ENCODE results near the gene RXRA. TPM values are rescaled to one million over a fixed set of nuclear protein-coding genes. Genes with fewer than 3 reads are reported as not detected.
A peak's percentile ranks its signal among the peaks of the same experiment; 100 is the strongest.

RXRA gene
- total RNA-seq, 1 donor from 2014 or later: 42.6 TPM

DNA sequence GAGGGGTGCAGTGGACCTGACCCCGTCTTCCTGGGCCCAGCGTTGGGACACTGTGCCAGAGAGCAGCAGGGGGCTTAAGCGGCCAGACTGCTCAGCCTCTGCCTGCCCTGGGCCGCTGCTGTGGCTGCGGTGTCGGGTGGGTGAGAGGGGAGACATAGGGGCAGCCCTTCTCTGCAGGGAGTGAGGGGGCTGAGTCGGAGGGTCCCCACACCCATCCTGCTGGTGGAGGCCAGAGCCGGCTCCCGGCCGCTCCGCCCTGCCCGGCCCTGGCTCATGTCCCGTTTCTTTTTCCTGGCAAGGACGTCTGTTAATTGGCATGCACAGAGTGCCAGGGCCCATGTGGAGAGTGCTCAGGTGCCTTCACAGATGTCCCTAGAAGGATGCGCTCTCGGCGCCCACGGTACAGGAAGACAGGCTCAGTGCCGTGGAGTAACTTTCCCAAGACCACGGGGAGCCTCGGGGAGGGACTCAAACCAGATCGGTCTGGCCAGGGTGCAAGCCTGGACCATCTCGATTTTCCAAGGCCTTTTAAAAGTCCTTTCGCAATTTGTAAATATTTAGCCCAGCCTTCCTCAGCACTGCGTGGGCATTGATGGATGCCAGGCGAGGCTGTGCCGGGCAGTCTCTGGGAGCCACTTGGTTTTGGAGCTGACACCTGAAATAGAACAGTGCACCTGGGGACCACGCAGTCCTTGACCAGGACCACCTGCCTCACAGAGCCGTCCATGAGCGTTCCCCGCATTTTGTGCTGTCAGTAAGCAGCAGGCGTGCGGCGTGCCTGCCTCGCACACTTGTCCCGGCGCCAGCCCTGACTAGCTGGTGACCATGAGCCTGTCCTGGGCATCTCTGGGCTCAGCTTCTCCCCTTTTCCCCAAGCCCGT is 60.9 kb downstream of the RXRA start:
- intact Hi-C loops (cut with DNase I): no loop called here

DNA sequence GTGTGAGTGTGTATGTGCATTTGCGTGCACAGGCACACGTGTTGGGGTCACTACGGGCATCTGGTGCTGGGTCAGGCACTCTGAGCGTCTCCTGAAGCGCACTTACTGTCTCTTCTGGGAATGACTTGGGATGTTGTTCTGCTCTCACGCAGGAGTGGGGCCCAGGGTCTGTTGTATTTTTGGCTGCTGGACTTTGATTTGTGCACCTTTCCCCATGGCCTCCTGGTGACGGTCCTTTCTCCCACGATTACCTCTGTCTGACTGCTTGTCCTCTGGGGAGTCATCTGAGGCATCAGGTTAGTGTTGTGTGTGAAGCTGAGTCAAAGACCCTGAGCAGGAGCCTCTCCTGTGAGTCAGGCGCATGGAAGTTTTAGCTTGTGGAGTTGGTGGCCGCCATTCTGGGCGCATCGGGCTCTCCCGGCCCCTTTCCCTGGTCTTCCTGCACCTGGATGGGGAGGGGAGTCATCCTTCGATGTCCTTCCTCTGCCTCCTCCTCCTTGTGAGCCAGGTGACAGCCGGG is 62.1 kb downstream of the RXRA start:
- no peak for DNase-seq (ENCODE audit: low spot score)
- intact Hi-C loops (cut with DNase I): no loop called here

More for the DNA sequence above, 60.9 kb downstream of the RXRA start:
- no peak for DNase-seq (ENCODE audit: low spot score)

DNA sequence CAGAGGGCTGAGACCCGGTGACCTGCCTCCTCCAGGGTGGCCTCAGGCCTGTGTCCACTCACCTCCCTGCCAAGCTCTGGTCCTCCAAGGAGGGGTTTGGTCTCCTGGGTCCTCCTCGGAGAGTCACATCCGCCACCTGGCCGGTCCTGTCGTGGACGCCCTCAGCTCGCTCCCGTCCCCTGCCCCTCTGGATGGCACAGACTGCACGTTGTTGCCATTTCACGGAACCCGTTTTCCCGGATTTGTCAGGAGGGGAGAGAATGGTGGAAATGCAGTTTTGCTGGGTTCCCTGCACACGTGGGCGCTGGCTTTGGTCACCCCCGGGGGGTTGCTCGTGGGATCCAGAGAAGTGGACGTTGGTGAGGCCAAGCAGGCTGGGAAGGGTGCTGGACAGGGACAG is 62.7 kb downstream of the RXRA start:
- intact Hi-C loops (cut with DNase I): no loop called here
- DNase-seq (ENCODE audit: low spot score): no peak

DNA sequence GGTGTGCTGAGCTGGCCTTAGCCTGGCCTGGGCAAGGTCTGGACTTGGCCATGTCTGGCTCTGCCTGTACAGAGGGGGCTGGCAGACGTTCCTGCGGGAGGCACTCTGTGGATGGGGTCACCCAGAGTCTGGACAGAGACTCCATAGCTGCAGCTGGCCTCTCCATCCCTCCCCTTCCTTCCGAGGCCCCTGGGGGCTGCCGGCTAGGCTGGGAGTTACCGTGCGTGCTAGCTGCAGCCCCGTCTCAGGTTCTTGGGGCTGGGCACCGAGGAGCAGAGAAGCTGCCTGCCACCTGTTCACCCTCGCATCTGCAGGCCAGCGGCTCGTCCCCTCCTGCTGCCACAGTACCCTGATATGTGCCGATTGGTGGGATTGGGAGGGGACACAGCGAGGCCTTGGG is 63.4 kb downstream of the RXRA start:
- intact Hi-C loops (cut with DNase I): no loop called here
- DNase-seq (ENCODE audit: low spot score): no peak

DNA sequence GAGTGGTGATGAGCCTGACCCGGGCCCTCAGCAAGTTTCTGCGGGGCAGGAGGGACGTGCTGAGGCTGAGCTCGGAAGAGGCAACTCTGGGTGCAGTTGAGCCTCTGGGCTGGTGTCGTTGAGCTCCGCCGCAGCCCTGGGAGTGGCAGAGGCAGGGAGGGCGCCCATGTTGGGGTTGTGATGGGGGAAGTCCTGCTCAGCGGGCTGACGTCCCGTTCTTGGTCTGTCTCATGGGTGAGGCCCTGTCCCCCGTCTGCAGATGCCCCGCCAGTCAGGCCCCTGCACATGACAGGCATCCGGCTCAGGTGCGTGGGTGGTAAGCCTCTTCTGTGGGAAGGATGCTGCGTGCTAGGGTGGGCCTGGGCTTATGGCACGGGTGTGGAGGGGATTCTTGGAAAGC is 64.3 kb downstream of the RXRA start:
- no peak for DNase-seq (ENCODE audit: low spot score)
- intact Hi-C loops (cut with DNase I): no loop called here

DNA sequence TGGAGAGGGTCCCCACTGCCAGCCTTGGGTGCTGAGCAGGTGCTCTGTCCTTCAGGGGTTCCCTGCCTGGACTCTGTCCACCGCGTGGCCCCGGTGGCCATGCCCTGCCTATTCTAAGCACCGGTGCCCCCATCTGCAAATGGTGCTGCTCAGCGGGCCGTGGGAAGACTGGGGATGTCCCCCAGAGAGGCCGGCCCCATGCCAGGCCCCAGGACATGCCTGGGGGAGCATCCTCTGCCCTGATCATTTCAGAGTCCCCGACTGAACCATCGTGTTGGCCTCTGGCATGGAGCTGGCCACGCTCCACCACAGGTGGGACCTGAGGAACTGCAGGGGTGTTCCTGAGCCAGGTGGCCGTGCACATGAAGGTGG is 64.7 kb downstream of the RXRA start:
- intact Hi-C loops (cut with DNase I): no loop called here
- DNase-seq (ENCODE audit: low spot score): no peak

DNA sequence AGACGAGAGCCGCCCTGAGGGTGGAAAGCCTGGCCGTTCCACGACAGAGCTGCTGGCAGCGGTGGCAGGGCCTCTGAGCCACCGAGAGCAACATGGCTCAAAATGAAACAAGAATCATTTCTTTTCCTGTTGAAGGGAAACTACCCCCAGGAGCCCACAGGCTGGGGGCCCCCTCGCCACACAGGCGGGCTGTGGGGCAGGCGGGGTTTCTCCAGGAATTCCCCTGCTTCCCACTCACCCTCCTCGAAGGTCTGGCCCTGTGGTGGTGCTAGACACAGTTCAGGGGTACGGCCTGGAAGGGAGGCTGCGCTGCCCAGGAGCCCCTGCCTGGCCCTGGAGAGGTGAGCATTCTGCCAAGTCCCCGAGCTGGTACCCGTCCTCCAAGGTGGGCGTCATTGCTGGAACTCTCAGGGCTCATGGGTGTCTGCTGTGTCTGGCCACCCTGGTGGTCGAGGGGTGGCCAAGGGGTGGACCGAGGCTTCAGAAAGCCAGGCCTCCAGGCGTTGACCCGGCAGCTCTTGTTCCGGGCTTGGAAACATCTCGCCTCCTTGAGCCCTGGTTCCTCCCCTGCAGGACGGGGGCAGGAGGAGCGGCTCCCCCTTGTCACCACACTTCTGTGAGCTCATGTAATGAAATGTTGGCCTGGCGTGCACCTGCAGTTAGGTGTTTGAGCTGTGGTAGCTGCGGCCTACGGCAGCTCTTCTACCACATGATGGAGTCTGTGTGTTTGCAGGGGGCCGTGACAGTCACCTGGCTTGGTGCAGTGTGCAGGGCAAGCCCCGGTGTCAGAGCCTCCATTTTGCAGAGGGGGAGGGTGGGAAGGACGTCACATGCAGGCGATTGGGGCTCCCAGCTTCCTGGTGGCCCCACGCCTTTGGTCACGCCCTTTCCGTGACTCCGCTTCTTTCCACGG is 65.3 kb downstream of the RXRA start:
- intact Hi-C loops (cut with DNase I): no loop called here
- DNase-seq (ENCODE audit: low spot score): no peak

DNA sequence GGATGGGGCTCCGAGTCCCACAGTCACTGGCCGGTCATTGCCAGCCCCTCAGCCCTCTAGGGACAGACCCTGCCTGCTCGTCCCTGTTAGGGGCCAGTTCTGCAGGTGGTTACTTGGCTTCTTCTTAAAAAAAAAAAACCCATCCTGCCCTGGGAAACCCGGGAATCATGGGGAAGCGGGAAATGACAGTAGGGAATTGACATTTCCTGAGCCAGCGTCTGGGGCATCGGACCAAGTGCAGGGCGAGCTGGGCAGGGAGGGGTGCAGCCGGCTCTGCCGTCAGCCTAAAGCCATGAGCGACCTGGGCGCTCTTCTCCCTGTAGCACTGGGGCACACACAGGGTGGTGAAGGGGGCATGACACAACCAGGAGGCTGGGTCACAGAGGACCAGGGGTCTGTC is 66.6 kb downstream of the RXRA start:
- no peak for DNase-seq (ENCODE audit: low spot score)
- intact Hi-C loops (cut with DNase I): no loop called here

DNA sequence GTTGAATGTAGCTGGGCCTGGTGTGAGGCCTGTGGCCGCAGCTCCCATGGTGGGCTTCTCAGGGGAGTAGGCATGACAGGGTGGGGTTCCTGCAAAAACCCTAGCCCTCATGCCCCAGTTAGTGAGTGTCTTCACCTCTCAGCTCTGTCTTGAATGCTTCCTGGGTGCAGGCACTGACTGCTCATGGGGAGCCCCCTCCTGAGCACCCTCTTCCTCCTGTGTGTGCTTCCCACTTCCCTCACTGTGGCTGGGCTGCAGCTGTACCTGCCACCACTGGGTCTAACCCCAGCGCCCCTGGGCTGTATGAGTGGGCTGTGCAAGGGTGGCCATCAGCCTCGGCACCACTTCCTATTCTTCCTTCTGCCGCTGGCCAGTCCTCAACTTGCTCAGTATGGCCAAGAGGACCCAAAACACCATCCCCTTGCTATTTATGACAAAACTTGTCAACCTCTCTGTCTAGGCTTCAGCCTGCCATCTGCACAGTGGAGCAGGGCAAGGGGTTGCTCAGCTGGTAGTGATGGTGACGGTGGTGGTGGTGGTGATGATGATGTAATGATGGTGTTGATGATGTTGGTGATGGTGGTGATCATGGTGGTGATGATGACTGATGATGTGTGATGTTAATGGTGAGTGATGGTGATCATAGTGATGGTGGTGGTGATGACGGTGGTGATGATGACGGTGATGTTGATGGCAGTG is 67.5 kb downstream of the RXRA start:
- DNase-seq (ENCODE audit: low spot score): no peak
- intact Hi-C loops (cut with DNase I): no loop called here

DNA sequence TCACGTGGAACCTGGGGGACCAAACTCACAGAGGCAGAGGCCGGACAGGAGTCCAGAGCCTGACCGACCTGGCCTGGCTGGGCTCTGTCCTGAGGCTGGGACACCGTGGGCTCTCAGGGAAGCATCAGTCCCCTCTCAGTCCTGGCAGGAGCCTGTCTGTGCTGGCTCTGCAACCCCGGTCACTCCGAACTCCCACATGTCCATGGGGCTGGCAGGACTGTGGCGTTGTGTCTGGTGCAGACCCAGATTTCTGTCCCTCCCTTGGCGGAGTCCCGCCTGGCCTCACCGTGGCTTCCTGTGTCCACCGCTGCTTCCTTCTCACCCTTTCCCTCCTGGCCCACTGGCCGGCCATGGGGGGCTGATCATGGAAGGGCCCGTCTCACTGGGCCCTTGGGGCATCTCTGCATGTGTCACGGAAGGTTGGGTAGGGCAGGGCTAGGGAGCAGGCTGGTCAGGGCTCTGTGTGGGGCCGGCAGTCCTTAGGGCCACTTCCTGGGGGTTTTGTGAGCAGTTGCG is 68.8 kb downstream of the RXRA start:
- no peak for DNase-seq (ENCODE audit: low spot score)
- intact Hi-C loops (cut with DNase I): no loop called here

DNA sequence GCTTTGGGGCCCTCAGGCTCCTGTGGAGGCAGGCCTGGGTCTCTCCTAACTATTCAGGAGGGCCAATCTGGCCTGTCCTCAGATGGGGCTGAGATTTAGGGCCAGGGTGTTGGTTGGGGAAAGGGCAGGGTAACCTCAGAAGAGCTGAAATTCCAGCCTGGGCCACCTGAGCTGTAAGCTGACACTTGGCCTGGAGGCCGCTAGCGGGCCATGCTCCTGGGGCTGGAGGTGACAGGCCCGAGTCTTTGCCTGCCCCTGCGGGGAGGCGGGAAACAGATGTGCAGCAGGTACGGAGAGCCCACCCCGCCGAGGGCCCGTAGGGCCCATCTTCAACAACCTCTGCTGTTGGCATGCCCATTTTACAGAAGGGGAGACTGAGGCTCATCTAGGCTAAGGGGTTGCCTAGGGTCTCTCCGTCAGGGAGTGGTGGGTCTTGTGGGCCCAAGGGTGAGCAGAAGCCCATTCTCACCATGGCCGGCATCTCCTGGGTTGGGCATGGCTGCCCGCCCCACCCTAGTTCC is 69.5 kb downstream of the RXRA start:
- intact Hi-C loops (cut with DNase I): no loop called here
- no peak for DNase-seq (ENCODE audit: low spot score)

DNA sequence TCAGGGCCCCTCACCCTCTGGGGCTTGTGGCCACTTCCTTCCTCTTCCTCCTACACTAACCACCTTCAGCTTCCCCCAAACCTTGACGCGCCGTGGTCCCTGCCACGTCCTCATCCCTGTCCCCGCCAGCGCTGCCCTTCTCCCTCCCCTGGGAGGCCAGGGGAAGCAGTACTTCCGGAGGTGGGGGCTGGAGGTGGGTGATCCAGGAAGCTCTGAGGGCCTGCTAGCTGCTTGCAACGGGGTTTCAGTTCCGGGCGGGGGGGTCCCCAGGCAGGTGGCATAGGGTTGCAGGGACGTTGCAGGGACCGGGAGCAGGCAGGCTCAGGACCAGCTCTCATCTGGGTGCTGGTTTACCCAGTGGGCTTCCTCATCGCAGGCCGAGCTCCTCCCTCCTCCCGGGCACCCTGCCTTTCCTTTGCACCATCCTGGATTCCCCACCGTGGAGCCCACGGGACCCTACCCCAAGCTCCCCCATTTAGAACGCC is 70.0 kb downstream of the RXRA start:
- peak; percentile 90 for DNase-seq (ENCODE audit: low spot score)
- intact Hi-C loops (cut with DNase I): no loop called here

DNA sequence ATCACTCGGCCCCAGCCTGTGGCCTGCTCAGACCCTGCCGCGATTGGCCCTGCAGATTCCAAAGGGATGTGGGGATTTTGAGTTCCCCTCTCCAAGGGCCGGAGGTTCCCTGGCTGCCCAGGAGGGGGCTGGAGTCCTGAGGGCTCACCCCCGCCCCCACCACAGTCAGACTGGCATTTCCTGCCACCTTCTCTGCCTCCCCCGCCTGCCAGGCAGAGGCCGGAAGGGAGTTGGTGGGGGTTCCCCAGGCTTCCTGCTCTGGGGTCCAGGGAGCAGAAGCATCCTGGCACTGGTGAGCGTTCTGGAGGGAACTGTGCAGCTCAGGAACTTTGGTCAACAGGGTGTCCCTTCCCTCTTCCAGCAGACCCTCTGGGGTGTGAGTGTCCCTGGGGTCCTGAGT is 70.6 kb downstream of the RXRA start:
- DNase-seq (ENCODE audit: low spot score): no peak
- intact Hi-C loops (cut with DNase I): no loop called here

DNA sequence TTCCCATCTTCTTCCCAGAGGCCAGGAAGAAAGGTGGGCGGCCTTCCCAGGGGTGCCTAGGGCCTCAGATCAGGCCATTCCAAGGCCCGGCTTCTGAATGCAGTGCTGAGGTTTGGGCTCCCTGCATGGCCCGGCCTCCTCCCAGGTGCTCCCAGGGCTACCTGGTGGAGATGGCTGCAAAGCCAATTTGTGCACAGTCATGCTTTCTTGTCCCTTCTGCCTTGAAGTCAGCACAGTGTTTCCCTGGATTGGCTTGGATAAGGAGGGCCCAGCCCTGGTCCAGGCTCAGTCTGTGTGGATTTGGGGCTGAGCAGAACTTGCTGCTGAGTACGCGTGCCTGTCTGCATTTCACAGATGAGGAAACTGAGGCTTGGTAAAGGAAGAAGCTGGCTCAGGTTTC is 72.5 kb downstream of the RXRA start:
- intact Hi-C loops (cut with DNase I): no loop called here
- DNase-seq (ENCODE audit: low spot score): no peak

DNA sequence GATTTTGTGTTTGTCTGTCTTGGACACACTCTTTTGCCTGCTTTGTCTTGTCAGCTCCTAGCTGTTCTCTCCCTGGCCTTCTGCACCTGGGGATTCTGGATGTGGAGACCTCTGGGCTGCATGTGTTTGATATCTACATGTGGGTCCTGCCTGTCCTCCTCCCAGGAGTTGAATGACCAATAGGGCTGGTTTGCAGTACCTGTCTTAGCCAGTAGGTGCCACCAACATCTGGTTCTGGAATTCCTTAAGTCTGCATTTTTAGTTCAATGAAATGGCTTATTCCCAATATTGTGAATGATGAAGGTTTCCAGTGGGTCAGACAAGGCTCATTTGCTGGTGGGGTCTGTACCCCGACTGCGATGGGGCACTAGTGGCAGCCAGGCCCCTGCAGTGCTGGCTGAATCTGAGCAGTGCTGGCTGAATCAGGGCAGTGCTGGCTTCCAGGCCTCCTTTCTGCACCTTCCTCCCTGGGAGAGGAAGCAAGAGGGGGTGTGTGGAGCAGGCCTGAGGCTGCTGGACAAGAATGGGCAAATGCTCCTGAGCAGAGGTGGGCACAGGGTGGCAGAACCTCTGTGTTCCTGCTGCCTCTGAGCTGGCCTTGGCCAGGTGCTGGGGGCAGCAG is 73.3 kb downstream of the RXRA start:
- intact Hi-C loops (cut with DNase I): loop anchor here (5.0 kb wide), 1 partner anchor 57 kb away; no protein-coding TSS in a partner anchor
- no peak for DNase-seq (ENCODE audit: low spot score)

DNA sequence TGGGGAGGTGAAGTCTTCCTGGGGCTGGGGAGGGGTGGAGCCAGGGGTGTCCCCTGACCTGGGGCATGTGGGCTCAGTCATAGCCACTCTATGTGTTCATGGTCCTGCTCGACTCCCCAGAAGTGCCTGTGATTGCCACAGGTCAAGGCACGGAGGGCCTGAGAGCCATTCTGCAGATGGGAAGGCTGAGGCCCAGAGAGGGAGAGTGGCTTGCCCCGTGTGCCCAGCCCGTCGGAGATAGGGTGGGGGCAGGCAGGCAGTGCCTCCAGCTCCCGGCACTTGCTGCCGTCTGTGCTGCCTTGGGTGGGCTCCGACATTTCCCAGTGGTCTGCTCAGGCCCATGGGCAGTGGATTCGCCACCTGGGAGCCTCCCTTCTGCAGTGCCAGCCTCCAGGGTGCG is 74.0 kb downstream of the RXRA start:
- intact Hi-C loops (cut with DNase I): loop anchor here (5.0 kb wide), 1 partner anchor 58 kb away; no protein-coding TSS in a partner anchor
- DNase-seq (ENCODE audit: low spot score): no peak

DNA sequence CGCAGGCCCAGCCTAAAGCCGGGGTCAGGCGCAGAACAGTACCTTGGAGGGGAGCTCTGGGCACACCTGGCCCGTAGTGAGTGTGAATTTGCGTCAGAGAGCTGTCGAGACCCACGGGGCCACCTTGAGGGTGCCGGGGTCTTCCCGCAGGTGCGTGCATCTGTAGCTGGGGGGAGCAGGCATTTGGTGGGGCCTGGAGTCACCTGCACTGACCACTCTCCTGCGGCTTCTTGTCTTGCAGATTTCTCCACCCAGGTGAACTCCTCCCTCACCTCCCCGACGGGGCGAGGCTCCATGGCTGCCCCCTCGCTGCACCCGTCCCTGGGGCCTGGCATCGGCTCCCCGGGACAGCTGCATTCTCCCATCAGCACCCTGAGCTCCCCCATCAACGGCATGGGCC is 75.1 kb downstream of the RXRA start:
- no peak for DNase-seq (ENCODE audit: low spot score)
- intact Hi-C loops (cut with DNase I): loop anchor here (5.0 kb wide), 1 partner anchor 59 kb away; no protein-coding TSS in a partner anchor

DNA sequence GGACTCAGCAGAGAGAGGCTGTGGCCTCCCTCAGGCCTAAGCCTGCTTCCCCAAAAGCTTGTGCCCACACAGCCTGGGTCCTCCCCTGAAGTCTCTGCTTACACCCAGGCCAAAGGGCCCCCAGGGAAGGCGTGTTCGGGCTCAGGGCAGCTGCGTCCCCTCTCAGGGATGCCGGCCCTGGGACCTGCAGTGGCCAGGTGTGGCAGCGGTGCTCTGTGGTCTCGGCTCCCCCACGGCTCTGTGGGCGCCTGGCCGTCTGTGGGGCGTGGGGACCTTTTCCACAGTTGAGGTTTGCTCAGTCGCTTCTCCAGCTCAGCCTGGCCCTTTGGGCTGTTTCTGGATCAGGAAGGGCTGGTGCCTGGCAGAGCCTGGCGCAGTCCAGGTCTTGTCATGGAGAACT is 75.9 kb downstream of the RXRA start:
- intact Hi-C loops (cut with DNase I): loop anchor here (2.0 to 5.0 kb wide), 2 partner anchors 60 to 71 kb away; no protein-coding TSS in a partner anchor
- DNase-seq (ENCODE audit: low spot score): no peak

DNA sequence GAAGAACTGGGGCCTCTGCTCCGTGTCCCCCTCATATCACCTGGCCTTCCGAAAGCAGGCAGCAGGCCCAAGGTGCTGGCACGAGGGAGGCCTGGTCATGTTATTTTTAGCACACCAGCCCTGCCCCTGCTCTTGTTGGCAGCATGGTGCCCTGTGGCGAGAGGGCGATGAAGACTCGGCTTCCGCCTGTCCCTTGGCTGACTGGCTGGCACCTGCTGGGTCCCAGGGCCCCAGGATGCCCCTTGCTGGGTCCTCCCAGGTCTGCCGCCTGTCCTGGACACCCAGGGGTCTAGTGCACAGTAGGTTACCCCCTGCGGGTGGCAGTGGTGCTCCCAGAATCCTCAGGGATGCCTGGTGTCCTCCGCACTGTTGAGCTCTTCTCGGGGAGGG is 77.0 kb downstream of the RXRA start:
- intact Hi-C loops (cut with DNase I): loop anchor here (2.0 to 5.0 kb wide), 2 partner anchors 61 to 72 kb away; no protein-coding TSS in a partner anchor

More for the DNA sequence above, 77.0 kb downstream of the RXRA start:
- no peak for DNase-seq (ENCODE audit: low spot score)
